Left hindlimb (tissue), 1 donor: ENCODE measurements around the gene BCL2.

Experiments used
- DNase-seq: peaks from one replicate; pipeline ENCODE4 v3.0.0-alpha.2; 2018

Gene BCL2

DNA sequence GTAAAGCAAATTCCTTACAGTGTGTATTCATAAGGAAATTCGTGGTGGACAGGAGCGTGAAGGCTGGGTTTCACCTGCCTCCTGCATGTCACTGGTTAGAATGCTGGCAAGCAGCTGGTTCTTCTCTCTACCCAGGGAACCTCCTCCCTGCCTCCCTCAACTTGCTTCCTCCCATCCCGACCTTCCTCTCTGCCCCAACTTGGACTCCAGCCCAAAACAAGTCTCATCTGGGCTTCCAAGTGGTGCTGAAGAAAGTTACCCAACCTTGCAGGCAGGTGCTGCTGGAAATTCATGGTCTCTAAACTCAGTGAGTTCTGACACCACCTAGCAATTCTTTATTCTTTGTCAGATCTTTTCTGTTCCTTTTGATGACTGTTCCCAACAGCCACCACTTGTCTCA, 184.5 kb downstream of the BCL2 start:
- DNase-seq: no peak

GRCh38 chr18:63132819-63133200, 186.8 kb downstream of the BCL2 start:
- no peak for DNase-seq

- no peak for DNase-seq
These were observed 187.4 kb downstream of the BCL2 start for GRCh38 chr18:63131959-63132818.

DNA sequence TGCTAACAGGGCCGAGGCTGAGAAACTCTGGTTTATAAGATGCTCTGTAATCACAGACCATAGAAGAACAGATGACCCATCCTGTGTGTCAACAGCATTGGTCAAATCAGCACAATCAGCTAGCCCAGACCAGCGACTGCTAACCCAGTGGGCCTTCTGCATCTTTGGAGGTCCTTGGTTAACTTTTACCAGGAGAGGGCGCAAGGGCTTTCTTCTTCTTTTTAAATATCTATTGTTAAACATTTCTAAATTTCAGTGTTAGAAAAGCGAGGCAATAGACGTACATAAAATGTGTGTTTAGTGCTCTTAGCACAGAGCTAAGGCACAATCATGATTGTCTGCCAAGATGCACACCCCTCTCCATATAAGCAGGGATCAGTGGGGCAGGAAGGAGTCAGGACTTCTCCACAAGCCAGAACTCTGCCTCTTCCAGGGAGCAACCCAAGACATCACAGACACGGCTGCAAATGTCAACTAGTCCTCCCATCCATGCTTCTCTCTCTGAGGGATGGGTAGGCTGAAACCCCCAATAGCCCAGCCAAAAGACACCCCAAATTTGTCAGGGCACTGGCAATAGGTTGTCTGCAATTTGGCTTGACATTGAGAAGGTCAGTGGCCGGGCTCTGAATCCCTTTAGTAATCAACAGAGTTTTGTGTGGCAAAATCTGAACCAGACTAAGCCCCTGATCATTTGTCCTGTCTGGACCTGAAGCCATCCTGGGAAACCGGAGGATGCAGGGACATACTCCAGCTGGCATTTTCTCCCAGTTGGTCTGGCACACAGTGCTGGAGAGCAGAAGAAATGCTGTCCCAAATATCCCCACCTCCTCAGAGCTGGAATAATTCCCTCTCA, 188.2 kb downstream of the BCL2 start:
- no peak for DNase-seq

DNA sequence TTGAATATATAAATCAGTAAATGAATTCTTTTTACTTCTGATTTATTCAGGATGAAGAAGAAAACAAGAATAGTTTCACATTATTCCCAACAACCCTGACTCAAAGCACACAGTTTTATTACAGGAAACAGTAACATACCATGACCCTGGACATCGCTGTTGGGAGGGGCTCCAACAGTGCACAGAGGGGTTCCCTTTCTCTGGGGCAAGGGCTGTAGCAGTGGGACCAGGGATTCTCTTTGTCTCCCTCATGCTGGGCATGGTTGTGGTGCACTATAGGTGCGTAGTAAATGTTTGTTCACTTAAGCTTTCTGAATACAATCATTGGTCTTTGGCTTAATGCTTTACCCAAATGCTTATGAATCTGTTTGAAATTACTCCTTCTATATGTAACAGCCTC, 189.4 kb downstream of the BCL2 start:
- no peak for DNase-seq

- no peak for DNase-seq
These were observed 191.2 kb downstream of the BCL2 start for GRCh38 chr18:63128237-63128974.

- DNase-seq: no peak
These were observed 193.2 kb downstream of the BCL2 start for GRCh38 chr18:63126134-63127069.

DNA sequence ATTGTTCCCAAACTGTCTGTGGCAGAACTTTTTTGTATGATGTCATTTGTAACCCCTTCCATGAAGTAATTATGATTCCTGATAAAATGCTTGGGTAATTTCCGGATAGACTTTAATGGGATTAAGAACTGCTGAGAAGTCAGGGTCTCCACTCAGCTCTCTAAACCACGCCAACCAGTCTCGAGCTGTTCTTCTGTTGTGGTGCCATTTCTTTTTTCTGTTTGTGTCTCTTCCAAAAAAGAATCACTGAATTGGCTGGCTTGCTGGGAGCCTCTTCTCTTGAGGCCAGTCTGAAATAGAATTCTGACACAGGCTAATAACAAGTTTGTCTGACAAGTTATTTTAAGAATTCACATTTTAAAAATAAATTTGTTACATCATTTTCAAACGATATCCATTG, 198.9 kb downstream of the BCL2 start:
- DNase-seq: no peak

DNA sequence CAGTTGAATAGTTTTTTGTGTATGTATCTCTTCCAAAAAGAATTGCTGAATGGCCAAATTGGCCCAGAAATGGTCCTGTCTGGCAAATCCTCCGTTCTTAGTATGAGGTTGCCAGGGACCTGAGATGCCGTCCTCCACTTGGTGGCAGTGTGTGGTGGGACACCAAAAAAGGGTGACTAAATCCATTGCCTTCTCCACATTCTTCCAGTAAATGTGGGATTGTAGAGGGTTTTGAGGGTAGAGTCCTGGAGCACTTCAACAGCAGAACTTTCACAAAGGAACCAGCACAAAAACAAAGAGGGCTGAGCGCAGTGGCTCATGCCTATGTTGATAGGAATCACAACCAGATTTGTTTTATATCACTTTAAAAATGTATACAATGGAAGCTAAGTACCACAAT, 199.9 kb downstream of the BCL2 start:
- no peak for DNase-seq

DNA sequence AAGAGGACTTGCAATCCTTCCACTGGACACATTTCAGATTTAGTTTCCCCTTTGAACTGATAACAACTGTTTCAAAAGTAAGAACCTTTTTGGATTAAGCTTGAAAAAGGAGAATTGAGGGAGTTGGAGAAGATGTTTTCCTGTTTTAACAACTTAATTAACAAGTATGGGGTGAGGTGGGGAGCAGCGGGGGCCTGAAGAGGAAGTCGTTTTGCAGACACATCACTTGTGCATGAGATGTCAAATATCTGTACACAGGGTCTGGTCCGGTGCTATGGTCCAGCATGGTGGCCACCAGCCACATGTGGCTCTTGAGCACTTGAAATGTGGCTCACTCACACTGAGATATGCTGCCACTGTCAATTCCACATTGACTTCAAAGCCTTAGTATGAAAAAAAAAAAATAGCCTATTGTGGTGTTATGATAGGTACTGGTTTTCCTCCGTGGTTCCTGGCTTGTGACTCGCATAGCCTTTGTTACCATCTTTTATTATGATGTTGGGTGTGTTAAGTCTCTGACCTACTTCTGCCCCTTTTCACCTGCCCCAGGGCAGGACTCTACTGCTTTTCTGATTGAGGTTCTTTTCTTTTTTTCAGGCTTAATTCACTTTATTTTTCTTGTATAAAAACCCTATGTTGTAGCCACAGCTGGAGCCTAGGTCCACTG, 205.5 kb downstream of the BCL2 start:
- no peak for DNase-seq

- no peak for DNase-seq
These were observed 206.9 kb downstream of the BCL2 start for GRCh38 chr18:63112706-63113105.

DNA sequence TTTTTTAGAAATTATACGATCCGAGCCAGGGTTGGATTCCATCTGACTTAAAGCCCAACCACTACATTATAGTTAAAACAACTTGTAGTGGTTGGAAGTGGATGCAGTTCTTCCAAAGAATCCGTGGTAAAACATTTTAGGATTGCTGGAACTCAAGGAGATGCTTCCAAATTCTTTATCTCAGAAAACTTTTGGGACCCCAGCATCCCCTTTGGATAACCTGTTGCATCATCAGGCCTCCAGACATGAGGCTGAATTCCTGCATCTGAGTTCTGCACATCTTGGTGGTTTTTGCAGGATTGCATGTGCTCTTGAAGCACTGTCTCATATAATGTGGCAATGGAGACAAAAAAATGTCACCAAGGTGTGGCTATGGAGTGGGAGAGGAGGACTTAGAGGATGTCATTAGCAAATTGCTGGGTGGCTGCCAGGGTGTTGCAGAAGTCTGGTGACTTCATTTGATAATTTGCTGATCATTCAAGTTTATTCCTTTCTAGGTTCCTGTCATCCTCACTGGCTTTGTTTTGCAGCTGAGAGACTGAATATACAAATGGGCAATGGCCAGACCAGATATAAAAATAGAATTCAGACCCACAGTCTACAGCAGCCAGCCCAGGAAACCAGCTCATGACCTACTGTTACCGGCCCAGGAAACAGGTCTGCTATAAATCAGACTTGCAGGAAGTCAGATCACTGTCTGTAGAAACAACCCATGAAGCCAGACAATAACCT, 207.7 kb downstream of the BCL2 start:
- no peak for DNase-seq

DNA sequence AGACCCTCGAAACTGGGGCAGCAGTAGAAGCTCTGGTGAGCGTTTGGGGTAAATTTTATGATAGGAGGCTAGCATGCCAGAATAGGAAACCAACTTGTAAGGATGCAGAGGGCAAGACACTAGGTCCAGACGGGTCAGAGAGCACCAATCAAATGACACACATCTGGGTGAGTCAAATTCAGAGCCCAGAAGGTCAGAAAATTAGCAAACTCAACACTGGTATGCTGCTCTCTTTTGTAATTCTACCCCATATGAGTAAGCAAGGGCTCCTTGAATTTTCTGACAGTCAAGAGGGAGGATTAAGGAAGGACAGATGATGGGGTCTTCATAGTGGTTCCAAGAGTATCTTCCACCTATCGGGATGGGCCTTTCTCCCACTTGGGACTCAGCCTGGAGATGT, 209.8 kb downstream of the BCL2 start:
- no peak for DNase-seq

DNA sequence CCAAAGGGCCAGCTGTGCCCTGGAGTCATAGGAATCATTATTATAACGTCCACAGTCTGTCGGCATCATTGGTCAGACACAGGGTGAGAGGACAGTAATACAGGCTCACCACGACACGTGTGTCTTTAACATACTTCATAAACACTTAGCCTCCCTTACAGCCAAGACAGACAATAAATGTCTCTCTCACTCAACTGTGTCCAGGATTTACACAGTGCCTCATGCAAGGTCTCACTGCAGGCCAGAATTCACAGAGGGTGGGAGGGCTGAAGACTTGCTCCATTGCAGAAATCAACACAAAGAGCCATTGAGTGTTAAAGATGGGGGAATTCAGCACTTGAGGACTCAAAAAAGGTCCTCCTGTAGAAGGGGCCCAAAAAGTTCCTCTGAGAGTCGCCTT, 210.5 kb downstream of the BCL2 start:
- DNase-seq: no peak

DNA sequence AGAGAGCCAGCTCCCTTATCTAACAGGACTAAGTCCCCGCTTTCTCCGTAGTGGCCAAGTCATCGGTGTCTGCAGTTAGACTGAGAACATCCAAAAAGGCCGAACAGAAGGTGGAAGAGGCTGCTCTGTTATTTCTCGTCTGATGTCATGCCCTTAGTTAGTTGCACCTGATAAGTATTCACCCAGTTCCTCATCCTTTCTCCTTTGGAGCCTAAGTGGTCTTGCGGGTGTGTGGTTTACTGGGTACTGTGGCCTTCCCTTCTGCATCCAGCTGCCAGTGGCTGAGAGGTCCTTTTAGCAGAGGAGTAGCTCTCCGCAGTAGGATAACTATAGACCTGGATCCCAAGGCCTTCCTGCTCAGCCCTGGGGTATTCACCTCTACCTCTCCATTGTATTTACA, 211.6 kb downstream of the BCL2 start:
- no peak for DNase-seq

DNA sequence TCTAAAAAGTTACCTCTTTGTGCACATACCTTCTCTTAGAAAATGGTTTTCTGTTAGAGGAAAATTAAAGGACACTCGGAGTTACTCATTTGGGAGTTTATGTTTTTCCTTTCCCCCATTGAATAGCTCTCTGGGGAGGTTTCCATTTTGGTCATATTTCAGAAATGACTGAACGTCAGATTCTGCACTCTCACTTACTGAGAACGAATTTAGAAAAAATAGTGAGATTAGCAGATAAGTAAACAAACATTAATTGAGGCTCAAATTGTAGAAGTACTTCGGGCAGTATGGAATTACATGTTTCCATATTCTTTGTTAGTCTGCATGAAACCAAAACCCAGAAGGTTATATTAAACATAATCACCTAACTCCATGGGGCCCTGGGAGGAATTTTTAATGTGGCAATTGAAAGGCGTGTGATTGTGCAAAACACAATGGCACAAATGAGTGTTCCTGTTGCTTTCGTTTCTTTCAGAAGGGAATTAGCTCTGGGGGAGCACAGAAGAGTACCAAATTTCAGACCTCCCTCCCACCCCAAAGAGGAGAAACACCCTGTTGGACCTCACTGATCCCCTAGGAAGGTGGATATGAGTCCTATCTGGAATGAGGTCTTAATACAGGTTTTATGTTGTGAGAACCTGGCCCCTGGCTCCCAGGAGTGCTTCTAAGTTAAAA, 212.3 kb downstream of the BCL2 start:
- DNase-seq: no peak

DNA sequence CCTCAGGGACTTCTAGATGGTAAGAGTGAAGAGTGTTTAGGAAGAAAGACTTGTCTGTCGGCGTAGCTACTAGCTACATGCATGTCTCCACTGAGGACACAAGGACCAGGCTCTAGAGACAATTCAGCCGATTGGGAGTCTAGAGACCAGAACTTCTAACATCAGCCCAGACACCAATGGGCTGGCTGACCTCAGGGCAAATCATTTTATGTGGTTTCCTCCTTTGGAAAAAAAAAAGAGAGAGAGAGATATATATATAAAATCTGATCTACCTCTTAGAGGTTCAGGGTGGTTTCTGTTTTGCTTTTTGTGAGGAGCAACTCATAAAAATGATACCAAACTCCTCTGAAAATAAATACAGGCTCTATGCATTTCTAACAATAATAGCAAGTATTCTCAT, 212.8 kb downstream of the BCL2 start:
- no peak for DNase-seq

DNA sequence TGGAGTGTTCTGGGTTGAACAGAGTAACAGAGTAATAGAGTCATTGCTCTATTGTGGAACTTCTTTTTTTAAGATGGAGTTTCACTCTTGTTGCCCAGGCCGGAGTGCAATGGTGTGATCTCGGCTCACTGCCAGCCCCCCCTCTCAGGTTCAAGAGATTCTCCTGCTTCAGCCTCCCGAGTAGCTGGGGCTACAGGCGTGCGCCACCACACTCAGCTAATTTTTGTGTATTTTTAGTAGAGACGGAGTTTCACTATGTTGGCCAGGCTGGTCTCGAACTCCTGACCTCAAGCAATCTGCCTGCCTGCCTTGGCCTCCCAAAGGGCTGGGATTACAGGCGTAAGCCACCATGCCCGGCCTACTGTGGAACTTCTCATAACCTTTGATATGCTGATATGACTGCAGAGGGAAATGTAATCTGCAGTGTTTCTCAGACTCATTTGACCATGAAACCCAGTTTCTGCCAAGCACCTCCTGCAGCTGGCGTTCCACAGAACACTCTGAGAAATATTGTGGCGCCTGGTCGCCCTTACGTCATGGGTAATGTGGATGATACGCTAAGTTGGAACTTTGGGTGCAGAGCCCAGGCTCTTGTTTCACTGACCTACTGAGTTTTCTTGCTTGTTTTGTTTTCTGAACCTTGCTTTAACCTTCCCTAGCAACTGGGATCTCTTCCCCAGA, 213.8 kb downstream of the BCL2 start:
- DNase-seq: no peak

DNA sequence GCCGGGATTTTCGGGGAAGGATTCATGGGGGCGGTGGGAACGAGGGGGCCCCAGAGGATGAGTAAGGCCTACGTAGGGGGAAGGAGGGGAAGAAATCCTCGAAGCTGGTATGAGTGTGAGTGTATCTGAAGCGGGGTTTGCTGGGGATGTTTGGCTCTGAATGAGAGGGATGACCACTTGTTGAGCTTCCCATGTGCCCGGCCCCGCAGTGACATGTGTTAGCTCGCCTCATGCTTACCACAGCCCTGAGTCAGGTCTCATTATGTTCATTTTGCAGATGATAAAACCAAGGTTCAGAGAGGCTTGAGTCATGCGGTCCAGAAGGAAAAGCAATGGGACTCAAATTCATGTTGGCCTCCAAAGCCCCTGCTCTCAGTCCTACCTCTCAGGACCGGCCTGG, 214.7 kb downstream of the BCL2 start:
- no peak for DNase-seq
